A673 (cell line): Measurements from ENCODE around the gene GBA3. TPM values are rescaled to one million over a fixed set of nuclear protein-coding genes. Genes with fewer than 3 reads are reported as not detected.

Experiments
- BruUV-seq: library from RNA; stranded (reverse); fragments of 400-500 nt; replicated peaks from 2 replicates; lab custom pipeline; 2021; lab: Mats Ljungman, UMichigan
- CTCF ChIA-PET: fragments of 300-600 bp; sonication (Branson Sonifier 250); formaldehyde crosslinking; loops from one replicate; lab custom pipeline; 2022; ENCODE audit warnings: antibody characterized with exemption; lab: Charles Lee
- POLR2A ChIA-PET: fragments of 300-600 bp; sonication (Branson Sonifier 250); formaldehyde crosslinking; loops from one replicate; lab custom pipeline; 2022; ENCODE audit warnings: antibody characterized with exemption; ENCODE audit not compliant: low non-redundant PET; lab: Charles Lee
- DNase-seq: peaks from one replicate; pipeline ENCODE4 v3.0.0-alpha.2; 2015; ENCODE audit warnings: low spot score
- H3K27ac ChIP-seq: fragments of 200-600 bp; sonication (generic); 2 replicates; pipeline ENCODE4 v1.5.1; 2016; ENCODE audit warnings: mixed run types, low read depth, mild to moderate bottlenecking, mixed read lengths, antibody characterized with exemption, low read length; ENCODE audit not compliant: poor library complexity, severe bottlenecking
- H3K27me3 ChIP-seq: fragments of 200-600 bp; sonication (generic); replicated peaks from 2 replicates; pipeline ENCODE4 v1.6.1; 2017; ENCODE audit warnings: mixed run types, low read depth, mild to moderate bottlenecking, mixed read lengths, antibody characterized with exemption, low read length; ENCODE audit not compliant: insufficient read depth, poor library complexity
- H3K36me3 ChIP-seq: fragments of 200-600 bp; sonication (generic); 2 replicates; pipeline ENCODE4 v1.6.1; 2016; ENCODE audit warnings: mixed run types, mild to moderate bottlenecking, mixed read lengths, antibody characterized with exemption, low read length; ENCODE audit not compliant: insufficient read depth, poor library complexity, severe bottlenecking
- H3K4me1 ChIP-seq: fragments of 200-600 bp; sonication (generic); 2 replicates; pipeline ENCODE4 v1.6.1; 2017; ENCODE audit warnings: mixed run types, mild to moderate bottlenecking, mixed read lengths, antibody characterized with exemption, low read length; ENCODE audit not compliant: insufficient read depth, poor library complexity, severe bottlenecking
- H3K4me3 ChIP-seq: fragments of 200-600 bp; sonication (generic); 2 replicates; pipeline ENCODE4 v1.5.1; 2016; ENCODE audit warnings: low read depth, mixed run types, mild to moderate bottlenecking, mixed read lengths, low read length; ENCODE audit not compliant: poor library complexity, severe bottlenecking
- H3K9me3 ChIP-seq: fragments of 200-600 bp; sonication (generic); 2 replicates; pipeline ENCODE4 v1.6.1; 2016; ENCODE audit warnings: mixed run types, low read depth, mild to moderate bottlenecking, mixed read lengths, antibody characterized with exemption, low read length; ENCODE audit not compliant: poor library complexity, severe bottlenecking
- CTCF ChIP-seq: fragments of 300-800, 200-600 bp; sonication (generic); conservative IDR thresholded peaks from 2 replicates; pipeline ENCODE4 v1.5.1; 2017; ENCODE audit warnings: low read depth, mild to moderate bottlenecking, antibody characterized with exemption, low read length, moderate library complexity, mixed read lengths
- EZH2 ChIP-seq: fragments of 200-600 bp; sonication (generic); IDR thresholded peaks from 2 replicates; pipeline ENCODE4 v1.6.1; 2017; ENCODE audit warnings: borderline replicate concordance, low read depth, mild to moderate bottlenecking, mixed read lengths, antibody characterized with exemption, low read length; ENCODE audit not compliant: poor library complexity, severe bottlenecking
- intact Hi-C: fragments of 100-400 bp; cut with micrococcal nuclease; formaldehyde crosslinking; loops from one replicate; pipeline ENCODE4 v1.10.0; 2022; ENCODE audit not compliant: unreplicated experiment
- total RNA-seq: library from RNA; stranded (reverse); gene quantifications from 2 replicates; pipeline ENCODE4 v1.2.3, GENCODE V29; 2021

GBA3 gene
- total RNA-seq, 1 experiment from 2014 or later = not detected

- Histone ChIP-seq H3K27me3 (no peaks in the 10 kb centered on the region), H3K4me3 (no peak overlapping the region), H3K4me1 (no peaks in the 10 kb centered on the region), H3K36me3 (no peaks in the 10 kb centered on the region), H3K27ac (no peak overlapping the region), H3K9me3 (no peaks in the 10 kb centered on the region)
- no peak for DNase-seq
- no TSS peak for BruUV-seq
- intact Hi-C loops = no loop called here
- no peak for TF ChIP-seq CTCF
- TF ChIP-seq EZH2 = no peak
- CTCF ChIA-PET = no interaction called here
- POLR2A ChIA-PET = no interaction called here
These were observed 24.0 kb upstream of the GBA3 start for GRCh38 chr4:22668702-22669101.

GRCh38 chr4:22670956-22671355 is 21.8 kb upstream of the GBA3 start:
- ChIA-PET CTCF (no interaction called here), POLR2A (no interaction called here)
- no peaks in the 10 kb centered on the region for H3K4me1 ChIP-seq
- DNase-seq = peak; percentile 7
- no peaks in the 10 kb centered on the region for H3K9me3 ChIP-seq
- intact Hi-C loops = loop anchor here (5.0 kb wide), 1 partner anchor 154 kb away; the partner anchor contains the start of gene ADGRA3
- TF ChIP-seq CTCF (no peak), EZH2 (no peak)
- no TSS peak for BruUV-seq
- no peaks in the 10 kb centered on the region for H3K36me3 ChIP-seq
- H3K4me3 ChIP-seq = no peak overlapping the region
- no peaks in the 10 kb centered on the region for H3K27me3 ChIP-seq
- H3K27ac ChIP-seq = no peak overlapping the region

- ChIA-PET POLR2A (no interaction called here), CTCF (no interaction called here)
- no peaks in the 10 kb centered on the region for H3K36me3 ChIP-seq
- intact Hi-C loops = loop anchor here (5.0 kb wide), 1 partner anchor 155 kb away; the partner anchor contains the start of gene ADGRA3
- H3K9me3 ChIP-seq = no peaks in the 10 kb centered on the region
- BruUV-seq = no TSS peak
- no peak overlapping the region for H3K4me3 ChIP-seq
- no peaks in the 10 kb centered on the region for H3K4me1 ChIP-seq
- no peak for TF ChIP-seq EZH2
- no peak for TF ChIP-seq CTCF
- H3K27ac ChIP-seq = no peak overlapping the region
- DNase-seq = no peak
- H3K27me3 ChIP-seq = peaks cover 5% of the 10 kb centered on the region
These were observed 20.2 kb upstream of the GBA3 start for GRCh38 chr4:22672519-22672918.
